GM19351 (cell line): Measurements from ENCODE around the gene SNRNP27.
"Not testable (repeated sequence)": the region's sequence is repeated elsewhere in the genome, so short reads cannot be mapped to it uniquely, and the experiment has no call there.

ENCODE experiments used
- ATAC-seq: cut with Tn5 transposase; IDR thresholded peaks from one replicate; pipeline ENCODE4 v1.9.1; 2021; ENCODE audit warnings: mild to moderate bottlenecking, moderate library complexity; ENCODE audit not compliant: unreplicated experiment

The SNRNP27 gene

DNA sequence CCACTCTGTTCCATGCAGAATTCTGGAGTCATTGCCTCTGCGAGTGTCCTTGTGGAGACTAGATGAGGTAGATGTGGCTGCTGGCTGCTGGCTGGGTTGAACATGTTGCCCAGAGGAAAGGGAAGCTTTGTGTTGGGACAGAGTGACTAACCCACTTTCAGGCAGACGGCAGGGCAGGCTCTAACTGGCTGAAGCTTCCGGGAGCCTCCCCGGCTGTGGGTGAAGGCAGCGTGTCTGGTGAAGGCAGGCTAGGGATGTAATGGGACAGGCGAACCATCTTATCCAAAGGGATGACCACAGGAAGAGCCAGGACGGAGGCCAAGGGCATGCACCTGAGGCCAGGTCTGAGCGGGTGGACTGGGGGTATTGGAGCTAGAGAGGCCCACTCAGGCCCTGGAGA lies 51.7 kb downstream of the SNRNP27 start:
- no peak for ATAC-seq

DNA sequence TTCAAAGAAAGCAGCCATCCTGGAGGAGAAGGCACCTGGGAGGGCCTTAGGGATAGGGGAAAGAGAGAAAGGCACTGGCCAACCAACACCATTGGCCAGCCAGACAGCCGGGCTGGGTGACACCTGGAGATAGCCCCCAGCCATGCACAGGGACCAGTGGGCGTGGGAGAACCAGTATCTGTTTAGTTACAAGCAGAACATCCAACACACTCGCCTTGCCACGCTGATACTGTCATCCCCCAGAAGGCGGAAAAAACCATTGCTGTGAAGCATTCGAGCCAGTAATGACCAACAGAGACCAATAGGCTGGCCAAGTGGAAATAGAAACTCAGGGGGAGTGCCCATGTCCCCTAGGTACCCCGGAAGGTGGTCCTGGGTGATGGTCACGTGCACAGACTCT lies 52.2 kb downstream of the SNRNP27 start:
- no peak for ATAC-seq

- peak; percentile 70 for ATAC-seq
Observed at GRCh38 chr2:69946351-69947324, 52.9 kb downstream of the SNRNP27 start.

DNA sequence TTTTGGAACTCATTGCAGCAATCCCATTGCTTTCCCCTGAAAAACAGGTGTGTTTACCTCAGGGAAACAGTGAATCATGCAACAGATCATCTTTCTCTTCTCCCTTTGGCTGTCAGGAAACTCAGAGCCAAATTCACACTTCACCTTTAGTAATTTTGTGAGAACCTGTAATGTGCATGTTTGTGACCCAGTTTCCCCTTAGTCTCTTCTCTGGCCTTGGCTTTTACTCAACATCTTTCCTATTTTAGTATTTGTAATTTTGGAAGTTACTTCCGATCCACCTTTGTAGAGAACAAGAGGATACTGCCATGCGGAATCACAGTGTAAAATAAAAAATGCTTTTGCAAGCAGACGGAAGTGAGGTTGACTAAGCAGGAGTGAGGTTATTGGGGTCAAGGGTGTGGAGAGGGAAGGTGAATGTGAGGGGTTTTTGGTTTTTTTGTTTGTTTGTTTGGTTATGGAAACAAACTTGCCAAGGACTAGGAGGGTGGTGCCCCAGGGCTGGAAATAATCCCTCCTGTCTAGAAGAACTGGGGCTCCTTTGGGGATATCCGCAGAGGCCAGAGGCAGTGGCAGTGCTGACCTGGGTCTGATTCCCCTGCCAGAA lies 53.7 kb downstream of the SNRNP27 start:
- no peak for ATAC-seq

DNA sequence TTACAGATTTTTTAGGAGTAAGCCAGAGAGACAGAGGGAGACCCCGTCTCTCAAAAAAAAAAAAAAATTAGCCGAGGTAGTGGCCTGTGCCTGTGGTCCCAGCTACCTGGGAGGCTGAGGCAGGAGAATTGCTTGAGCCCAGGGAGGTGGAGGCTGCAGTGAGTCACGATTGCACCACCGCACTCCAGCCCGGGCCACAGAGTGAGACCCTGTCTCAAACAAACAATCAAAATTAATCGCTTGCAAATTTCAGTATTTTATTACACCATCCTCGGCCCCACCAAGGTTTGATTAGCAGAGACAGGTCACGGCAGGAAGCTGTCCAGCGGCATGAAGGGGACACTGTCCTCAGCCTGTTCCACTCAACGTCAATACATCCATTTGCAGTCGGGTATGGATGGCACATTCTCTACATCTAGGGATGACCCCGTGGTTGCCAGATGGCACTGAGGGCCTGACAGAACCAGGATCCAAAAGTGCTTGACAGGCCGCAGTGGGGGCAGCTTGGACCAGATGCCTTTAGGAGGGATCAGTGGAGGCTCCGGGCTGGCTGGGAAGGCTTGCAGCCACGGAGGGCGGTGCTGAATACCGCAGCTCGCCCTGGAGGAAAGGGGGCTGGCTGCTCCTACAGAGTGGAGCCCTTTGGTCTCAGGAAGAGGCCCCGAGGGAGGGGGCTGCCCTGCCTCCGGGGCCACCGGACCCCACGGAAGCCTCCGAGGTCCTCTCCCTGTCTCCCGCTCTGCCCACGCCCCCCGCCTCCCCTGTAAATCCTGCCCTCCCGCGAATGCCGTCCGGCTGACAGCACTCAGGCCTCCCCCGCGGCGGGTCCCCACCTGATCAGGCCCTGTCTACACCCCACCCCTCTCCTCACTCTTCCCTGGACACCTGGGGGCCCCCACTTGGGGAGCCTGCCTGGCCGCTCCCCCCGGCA lies 54.5 kb downstream of the SNRNP27 start:
- no peak for ATAC-seq

DNA sequence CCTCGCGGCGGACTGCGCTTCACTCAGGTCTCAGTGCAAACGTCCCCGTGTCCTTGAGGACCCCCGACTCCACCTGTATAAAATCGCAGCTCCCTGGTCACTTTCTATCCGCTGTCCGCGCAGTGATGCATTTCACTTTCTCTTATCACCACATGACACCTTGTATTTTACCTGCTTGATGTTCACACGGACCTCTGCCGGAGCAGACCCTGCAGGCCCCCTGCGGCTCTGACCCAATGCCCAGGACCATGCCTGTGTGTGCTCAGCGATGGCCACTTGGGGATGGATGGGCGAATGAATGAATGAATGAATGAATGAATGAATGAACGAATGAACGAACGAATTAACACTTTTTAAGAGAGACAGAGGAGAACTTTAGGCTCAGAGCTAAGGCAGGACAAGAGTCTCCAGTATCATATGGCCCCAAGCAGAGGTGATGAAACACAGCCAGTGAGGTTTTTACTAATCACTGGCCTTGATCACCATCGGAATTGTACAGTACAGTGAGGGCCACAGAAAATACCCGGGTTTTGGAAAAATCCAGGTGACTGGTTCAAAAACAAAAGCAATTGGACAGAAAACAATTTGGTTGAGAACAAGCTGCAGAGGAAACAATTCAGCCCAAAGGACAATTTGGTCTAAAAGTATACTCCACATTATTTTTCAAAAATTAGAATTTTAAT lies 55.3 kb downstream of the SNRNP27 start:
- ATAC-seq = no peak

- no peak for ATAC-seq
Observed at GRCh38 chr2:69950241-69950640, 56.5 kb downstream of the SNRNP27 start.

GRCh38 chr2:69950671-69951070 lies 56.9 kb downstream of the SNRNP27 start:
- ATAC-seq = not testable (repeated sequence)

GRCh38 chr2:69952336-69953115 lies 58.8 kb downstream of the SNRNP27 start:
- ATAC-seq = no peak

GRCh38 chr2:69954084-69954483 lies 60.3 kb downstream of the SNRNP27 start:
- ATAC-seq = no peak
